ELF-1 (cell line): ENCODE results near the gene METTL2B.

Experiments
- DNase-seq: peaks from one replicate; pipeline ENCODE4 v3.0.0-alpha.2; 2016; ENCODE audit warnings: low read depth, low spot score

METTL2B gene, protein sequence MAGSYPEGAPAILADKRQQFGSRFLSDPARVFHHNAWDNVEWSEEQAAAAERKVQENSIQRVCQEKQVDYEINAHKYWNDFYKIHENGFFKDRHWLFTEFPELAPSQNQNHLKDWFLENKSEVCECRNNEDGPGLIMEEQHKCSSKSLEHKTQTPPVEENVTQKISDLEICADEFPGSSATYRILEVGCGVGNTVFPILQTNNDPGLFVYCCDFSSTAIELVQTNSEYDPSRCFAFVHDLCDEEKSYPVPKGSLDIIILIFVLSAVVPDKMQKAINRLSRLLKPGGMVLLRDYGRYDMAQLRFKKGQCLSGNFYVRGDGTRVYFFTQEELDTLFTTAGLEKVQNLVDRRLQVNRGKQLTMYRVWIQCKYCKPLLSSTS

DNA sequence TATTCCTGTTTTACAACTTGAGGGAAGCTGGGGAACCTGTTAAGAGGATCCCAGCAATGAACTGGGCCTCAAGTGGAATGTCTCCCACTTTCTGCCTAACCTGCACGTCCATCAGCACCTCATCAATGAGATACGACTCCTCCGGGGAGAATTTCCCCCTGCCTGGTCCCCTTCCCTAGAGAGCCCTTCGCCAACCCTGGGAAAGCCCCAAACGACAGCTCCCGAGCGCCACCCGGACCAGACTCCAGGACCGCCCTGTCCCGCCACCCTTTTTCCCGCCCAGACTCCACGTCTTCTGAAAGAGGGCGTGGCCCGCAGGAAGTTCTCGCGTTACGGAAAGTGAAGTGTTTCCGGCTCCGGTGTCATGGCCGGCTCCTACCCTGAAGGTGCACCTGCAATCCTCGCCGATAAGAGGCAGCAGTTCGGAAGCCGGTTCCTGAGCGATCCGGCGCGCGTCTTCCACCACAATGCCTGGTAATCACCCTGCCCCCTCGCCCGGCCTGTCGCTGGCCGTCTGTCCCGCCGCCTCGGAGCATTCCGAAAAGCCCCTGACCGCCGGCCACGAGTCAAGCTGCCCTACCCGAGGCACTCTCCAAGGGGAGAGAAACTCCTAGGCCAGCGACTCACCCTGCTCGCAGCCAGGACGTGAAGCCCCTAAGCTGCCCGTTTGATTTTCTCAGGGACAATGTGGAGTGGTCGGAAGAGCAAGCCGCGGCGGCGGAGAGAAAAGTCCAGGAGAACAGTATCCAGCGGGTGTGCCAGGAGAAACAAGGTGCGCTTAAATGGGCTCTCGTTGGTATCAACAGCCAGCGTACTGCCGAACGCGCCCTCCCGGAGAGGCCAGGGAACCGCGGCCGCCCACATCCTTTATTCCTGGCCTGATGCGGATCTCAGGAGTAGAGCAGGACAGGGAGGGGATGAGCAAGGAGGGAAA lies at the start of gene METTL2B:
Gene METTL2B (plus strand): TSS at position 347 of the 934 bp plus-strand sequence. CDS start 18 bp downstream, at position 365.
- DNase-seq = peak; percentile 97

DNA sequence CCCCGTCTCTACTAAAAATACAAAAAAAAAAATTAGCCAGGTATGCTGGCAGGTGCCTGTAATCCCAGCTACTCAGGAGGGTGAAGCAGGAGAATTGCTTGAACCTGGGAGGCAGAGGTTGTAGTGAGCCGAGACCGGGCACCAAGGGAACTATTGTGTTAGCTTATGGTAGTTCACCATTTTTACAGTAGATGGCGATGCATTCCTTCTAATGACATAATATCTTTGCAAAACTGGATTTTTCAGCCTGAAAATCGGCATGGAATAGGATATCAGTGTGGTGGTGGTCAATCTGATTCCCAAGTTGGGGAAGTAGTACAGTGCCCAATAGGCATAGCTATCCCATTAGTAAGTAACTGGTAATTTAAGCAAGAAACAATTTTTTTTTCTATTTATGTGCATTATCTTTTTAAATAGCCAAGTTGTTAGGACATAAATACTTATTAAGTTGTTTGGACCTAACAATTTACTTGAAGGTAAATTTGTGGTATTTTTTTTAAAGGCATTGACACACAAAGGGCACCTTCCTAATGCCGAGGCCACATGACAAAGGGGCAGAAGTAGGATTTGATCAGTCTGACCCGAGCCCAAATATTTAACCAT lies 49.2 kb upstream of the METTL2B start:
- peak; percentile 48 for DNase-seq

DNA sequence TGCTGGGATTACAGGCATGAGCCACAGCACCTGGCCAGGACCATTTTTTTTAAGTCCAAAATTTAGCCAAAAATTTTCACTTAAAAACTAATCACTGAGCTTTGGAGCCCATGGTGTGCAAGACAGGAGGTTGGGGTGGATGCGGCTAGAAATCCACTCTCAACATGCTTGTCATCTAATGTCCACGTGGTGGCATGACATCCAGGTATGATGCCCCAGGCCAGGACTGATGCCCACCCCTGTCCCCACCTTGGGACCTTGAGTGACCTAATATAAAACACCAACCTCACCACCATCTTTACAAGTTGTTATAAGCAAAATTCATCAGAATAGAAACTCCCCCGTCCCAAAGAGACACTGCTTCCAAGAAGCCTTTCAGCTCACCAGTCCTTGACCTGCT lies 46.3 kb upstream of the METTL2B start:
- DNase-seq = no peak

DNA sequence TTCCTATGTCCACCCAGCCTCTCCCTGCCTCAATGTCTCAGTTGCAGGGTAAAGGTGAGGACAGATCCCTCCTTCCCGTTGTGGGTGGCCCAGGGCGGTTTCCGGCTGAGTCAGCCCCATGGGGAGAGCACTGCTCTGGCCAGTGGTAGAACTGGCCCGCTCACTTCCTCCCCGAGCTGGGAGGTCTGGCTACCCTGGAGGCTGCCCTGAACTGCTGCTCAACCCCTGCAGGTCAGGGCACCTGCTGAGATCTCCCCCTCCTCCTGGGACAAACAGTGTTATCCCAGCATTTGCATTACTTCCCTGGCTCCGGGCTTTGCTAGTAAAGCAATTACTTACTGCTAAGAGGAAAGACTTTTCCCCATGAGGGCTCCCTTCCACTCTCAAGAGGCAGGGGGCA lies 45.3 kb upstream of the METTL2B start:
- peak; percentile 92 for DNase-seq

DNA sequence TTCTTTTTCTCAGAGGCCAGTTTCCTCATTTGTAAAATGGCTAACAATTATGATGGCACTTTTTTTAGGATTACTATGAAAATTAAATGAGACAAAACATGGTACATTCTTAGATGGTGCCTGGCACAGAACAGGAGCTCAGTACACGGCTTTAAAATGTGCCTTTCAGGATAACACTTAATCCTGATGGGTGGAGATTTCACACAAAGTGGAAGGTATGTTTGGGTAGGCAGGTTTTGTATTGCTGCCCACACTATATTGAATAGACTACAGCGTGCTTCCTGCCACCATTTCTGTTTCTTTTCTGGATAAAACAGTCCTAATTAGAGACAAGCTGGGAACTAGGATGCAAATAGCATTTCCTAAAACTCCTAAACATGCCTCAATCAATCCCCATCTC lies 44.8 kb upstream of the METTL2B start:
- no peak for DNase-seq

DNA sequence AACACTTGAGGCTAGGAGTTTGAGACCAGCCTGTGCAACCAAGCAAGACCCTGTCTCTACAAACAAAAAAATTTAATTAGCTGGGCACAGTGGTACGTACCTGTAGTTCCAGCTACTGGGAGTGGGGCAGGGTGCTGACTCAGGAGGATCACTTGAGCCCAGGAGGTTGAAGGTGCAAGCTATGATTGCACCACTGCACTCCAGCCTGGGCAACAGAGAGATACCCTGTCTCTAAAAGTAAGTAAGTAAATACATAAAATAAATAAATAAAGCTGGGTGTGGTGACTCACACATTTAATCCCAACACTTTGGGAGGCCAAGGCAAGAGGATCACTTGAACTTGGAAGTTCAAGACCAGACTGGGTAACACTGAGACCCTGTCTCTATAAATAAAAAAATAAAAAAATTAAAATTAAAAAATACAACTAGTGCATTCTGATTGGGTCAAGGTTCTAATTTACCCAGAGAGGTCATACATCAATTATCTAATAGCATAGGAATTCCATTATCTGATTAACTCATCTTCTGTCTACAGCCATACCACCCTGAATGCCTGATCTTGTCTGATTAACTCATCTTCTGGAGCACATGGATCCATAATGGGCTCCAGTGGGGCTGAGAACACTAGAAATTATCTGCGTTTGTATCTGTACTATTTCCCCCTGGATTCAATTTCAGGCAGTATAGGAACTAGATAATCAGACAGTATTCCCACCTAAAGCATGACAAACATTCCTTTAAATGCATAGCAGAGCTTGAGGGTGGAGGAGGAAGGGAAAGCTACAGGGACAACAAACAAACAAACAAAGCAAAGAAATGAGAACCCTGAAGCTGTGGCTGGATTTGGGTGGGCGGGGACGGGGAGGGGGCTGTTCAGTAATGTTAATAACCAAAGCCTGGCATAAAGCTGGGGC lies 41.9 kb upstream of the METTL2B start:
- no peak for DNase-seq

DNA sequence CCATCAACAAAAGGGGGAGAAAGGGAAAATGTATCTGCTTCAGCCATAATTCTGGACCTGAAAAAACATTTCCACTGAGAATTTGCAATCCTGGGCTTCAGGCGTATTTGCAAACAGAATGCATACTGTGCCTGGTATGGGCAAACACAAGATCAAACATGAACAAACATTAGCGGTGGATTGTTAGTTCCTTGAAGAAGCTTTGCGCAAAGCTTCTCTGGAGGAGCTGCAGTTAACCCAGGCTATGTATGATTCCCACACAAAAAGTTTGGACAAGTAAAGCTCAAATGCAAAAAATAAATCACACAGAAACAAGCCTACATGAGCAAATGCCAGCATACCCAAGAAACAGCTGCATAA lies 41.2 kb upstream of the METTL2B start:
- no peak for DNase-seq

DNA sequence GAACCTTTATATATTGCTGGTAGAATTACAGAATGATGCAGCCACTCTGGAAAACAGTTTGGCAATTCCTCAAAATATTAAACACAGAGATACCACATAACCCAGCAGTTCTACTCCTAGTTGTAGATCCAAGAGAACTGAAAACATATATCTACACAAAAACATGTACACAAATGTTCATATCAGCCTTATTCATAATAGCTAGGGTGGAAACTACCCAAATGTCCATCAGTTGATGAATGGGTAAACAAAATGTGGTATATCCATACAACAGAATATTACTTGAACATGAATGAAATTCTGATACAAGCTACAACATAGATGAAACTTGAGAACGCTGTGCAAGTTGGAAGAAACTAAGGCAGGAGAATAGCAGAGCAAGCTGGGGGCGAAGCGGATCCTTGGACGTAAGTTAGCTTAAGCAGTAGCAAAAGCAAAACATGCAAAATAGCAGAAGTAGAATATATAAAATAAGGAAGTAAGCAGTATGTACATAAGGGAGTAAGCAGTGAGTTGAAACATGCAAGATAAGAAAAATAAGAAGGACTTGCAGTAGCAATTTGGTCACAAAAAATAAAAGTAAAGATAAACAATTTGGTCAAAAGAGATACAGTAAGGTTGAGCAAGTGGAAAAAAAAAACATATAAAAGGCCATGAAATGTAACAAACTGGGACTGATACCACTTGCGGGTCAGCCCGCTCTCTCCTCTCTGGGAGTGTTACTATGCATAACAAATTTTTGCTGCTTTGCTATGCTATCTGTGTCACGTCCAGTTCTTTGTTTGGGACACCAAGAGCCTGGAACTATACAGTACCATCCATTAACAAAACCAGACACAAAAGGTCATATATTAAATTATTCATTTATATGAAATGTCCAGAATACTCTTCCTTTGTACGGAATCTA lies 38.9 kb upstream of the METTL2B start:
- DNase-seq = no peak

DNA sequence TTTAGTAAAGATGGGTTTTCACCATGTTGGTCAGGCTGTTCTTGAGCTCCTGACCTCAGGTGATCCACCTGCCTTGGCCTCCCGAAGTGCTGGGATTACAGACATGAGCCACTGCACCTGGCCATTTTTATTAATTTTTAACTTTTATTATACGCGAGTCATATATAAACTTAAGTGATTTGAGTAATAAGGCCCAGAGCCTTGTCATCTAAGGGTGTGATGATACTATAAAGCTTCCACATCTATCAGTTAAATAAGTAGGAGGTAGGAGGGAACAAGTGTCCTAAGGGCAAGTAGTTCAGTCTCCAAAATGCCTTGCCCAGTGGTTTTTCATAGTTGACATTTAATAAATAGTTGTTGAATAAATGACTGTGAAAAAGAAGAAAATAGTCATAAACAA lies 34.2 kb upstream of the METTL2B start:
- DNase-seq = no peak

DNA sequence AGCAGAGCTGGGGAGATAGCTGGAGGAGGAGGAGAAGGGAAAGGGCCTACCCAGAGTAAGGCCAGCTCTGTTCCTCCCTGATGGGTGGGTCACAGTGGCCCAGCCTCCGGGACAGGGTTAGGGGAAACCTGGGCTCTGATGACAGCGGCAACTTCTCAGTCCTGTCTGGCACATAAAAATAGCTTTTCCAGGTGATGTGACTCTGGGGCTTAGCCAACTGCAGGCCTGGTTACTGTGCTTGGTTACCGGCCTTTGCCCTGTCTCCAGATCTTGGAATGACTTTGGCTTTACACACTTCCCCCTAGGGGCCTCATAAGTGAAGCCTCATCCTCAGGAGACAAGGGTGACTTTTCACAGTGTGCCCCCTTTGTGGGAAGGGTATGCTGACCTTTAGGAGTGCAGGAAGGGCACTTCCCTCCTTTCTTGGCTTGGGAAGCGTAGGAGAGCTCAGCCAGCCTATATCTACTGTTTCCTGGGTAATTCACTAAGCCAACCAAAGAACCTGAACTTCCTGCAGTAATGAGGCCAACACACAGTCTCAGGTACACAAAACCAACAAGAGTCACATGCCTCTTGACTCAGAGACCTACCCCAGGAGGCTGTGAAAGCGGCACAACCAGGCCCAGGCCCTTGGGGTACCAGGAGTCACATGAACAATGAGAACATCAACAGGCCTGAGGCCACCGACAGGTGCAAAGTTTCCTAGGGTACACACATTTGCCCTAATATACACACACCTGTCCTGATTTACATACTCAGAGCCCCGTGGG lies 32.5 kb upstream of the METTL2B start:
- DNase-seq = peak; percentile 81

DNA sequence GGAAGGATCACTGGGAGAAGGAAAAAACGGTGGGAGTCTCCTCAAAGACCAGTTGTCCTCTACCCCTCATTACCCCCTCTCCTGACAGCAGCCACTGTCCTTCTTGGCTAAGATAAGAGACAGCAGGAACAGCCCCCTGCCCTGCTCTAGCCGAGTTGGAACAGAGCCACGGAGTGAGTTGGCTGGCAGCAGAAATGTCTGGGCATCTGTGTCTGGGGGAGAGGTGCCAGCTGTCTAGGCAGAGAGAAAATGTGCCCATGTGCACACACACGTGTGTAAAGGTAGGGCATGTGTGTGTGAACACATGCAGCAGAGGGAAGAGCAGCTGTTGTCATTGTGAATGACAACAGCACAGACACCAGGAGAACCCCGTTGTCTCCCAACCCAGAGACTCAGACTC lies 30.2 kb upstream of the METTL2B start:
- DNase-seq = no peak

DNA sequence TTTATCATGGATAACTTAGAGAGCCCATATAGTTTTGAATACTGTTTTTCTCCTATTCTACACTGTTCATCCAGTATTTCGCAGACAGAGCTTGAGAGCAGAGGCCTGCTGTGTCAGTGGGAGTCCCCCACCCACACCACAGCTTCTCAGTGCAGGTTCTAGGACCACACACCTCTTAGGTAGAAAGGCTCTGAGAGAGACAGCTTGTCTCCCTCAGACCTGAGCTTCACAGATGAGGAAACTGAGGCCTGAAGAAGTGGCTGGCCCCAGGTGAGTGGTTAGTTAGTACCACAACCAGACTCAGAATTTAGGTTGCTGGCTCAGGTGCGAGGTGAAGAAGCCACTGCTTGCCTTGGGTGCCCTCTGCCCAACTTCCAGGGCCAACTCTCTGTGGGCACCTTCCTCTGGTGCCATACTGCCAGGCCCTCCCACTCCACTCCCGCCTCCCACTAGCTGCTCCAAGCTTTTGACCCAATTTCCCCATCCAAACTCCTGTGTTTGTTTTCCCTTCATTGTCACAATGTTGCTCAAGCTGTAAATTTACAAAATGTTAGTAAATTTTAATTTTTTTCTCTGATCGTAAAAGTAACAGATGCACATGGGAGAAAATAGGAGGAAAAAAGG lies 28.5 kb upstream of the METTL2B start:
- no peak for DNase-seq

DNA sequence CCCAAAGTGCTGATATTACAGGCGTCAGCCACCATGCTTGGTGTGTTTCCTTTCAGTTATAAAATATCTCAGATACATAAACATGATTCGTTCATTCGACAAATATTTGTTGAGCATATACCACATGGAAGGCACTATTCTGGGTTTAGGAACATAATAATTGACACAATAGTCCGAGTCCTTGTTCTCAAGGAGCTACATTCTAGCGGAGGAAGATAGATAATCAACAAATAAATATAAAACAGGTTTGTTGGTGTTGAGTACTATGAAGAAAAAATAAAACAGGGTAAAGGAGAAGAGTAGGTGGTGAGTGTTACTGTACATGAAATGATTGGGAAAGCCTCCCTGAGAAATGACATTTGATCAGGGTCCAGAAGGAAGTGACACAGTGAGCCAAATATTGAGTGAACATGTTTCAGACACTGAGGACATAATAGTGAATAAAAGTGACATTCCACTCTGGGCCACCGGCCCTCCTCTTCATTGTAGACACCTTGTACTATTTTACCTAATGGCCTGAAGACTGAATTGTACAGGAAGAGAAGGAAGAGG lies 27.7 kb upstream of the METTL2B start:
- DNase-seq = no peak

DNA sequence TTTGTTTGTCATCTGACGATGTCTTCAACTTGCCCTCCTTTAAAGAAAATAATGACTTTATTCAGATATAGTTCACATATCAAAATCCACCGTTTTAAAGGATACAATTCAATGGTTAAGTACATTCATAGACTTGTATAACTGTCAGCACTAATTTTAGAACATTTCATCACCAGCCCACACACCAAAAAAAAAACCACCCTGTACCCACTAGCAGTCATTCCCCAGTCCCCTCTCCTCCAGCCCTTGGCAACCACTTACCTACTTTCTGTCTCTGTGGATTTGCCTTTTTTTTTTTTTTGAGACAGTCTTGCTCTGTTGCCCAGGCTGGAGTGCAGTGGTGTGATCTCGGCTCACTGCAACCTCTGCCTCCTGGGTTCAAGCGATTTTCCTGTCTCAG lies 26.1 kb upstream of the METTL2B start:
- no peak for DNase-seq

DNA sequence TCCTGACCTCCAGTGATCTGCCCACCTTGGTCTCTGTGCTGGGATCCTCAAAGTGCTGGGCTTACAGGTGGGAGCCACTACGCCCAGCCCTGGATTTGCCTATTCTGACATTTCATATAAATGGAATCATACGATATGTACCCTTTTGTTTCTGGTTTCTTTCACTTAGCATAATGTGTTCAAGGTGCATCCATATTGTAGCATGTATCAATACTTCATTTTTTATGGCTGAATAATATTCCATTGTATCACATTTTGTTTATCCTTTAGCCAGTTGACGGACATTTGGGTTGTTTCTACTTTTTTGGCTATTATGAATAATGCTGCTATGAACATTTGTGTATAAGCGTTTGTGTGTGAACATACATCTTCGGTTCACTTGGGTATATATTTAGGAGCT lies 25.6 kb upstream of the METTL2B start:
- DNase-seq = no peak

DNA sequence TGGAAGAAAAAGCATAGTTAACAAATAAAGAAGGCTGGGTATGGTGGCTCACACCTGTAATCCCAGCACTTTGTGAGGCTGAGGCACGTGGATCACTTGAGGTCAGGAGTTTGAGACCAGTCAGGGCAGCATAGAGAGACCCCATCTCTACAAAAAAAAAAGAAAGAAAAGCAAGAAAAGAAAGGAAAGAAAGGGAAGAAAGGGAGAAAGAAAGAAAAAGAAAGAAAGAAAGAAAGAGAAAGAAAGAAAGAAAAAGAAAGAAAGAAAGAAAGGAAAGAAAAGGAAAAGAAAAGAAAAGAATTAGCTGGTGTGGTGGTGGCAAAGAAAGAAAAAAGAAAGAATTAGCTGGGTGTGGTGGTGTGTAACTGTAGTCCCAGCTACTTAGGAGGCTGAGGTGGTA lies 24.0 kb upstream of the METTL2B start:
- no peak for DNase-seq

DNA sequence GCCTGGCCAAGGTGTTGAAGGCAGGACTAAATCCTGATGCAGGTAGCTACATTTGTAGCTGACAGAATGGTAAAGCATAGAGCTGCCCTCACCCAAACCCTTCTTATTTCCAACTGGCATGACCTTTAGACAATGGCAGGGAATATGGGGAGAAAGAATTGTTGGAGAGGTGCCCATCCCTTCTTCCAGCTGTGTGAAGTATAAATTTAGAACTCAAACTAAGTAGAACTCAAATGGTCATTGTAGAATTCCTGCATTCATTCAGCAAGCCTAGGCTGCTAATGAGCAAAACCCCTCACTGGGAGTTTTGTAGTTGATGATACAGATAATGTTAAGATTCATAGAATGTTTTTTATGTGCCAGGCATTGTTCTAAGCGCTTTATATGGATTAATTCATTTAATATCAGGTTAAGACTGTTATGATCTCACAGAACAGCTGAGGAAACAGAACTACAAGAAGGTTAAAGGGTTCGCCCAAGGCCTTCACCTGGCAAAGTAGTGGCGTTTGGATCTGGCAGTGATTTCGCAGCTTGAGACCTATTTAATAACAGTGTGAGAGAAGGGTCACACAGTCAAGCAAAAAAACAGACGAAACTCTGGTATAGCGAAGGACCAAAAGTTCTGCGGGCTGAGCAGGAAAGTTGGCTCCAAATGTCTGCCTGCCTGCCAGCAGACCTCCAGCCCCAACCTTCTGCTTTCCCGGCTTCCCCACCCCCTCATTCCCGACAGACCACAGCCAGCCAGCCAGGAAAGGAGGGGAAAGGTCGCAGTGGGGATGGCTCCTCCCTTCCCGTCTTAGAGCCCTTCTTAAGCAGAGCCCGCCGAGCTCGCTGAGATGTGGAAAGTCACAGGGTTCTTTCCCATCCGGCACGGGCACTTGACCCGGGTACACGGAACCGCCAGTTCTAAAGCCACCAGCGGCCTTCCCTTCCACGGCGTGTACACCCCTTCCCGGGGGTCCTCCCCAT lies 22.4 kb upstream of the METTL2B start:
- peak; percentile 97 for DNase-seq
